VCaP (cell line): ENCODE measurements around the gene STK32C.

Experiments used
- H3K27ac ChIP-seq: fragments of 450-650 bp; 2 replicates; pipeline ENCODE4 v1.5.1; 2017
- TF ChIP-seq, protein P1 (sequence below): fragments of 450-650 bp; conservative IDR thresholded peaks from 2 replicates; pipeline ENCODE4 v1.5.1; 2017; ENCODE audit warnings: mild to moderate bottlenecking, moderate library complexity

The STK32C gene

DNA sequence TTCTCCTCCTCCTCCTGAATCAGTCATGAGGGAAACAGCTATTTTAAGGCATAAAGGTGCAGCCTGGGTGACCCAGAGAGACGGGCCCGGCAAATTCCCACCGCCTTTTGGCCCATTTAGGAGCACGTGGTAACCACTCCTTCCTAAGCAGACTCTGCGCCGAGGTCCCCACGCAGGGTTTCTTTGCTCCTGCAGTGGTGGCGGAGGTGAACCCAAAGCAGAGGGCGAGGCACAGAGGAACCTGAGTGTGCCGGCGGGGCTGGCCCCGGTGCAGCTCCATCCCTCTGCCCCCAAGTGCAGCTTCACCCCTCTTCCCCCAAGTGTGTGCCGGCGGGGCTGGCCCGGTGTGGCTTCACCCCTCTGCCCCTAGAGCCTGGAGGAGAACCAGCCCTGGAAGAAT lies 70.4 kb downstream of the STK32C start:
- TF ChIP-seq, protein P1, sequence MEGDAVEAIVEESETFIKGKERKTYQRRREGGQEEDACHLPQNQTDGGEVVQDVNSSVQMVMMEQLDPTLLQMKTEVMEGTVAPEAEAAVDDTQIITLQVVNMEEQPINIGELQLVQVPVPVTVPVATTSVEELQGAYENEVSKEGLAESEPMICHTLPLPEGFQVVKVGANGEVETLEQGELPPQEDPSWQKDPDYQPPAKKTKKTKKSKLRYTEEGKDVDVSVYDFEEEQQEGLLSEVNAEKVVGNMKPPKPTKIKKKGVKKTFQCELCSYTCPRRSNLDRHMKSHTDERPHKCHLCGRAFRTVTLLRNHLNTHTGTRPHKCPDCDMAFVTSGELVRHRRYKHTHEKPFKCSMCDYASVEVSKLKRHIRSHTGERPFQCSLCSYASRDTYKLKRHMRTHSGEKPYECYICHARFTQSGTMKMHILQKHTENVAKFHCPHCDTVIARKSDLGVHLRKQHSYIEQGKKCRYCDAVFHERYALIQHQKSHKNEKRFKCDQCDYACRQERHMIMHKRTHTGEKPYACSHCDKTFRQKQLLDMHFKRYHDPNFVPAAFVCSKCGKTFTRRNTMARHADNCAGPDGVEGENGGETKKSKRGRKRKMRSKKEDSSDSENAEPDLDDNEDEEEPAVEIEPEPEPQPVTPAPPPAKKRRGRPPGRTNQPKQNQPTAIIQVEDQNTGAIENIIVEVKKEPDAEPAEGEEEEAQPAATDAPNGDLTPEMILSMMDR, result no peak
- H3K27ac ChIP-seq, result no peak overlapping the region

DNA sequence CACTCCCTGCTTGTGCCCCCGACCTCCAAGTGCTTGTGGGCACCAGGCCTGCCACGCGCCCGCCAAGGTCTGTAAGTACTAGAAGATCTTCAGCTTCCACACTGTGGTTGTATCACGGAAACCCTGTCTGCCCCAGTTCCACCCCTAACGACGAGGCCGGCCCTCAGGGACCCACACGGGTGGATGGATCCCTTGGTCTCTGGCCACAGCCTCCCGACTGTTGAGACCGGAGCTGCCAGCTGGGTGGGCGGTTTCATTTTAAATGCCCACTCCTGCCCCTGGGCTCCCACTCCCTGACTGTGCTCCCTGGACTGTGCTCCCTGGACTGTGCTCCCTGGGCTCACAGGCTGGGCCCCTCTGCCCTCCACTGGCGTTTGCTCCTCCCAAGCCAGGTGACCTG lies 70.9 kb downstream of the STK32C start:
- H3K27ac ChIP-seq, result no peak overlapping the region
- TF ChIP-seq, protein P1, result no peak

DNA sequence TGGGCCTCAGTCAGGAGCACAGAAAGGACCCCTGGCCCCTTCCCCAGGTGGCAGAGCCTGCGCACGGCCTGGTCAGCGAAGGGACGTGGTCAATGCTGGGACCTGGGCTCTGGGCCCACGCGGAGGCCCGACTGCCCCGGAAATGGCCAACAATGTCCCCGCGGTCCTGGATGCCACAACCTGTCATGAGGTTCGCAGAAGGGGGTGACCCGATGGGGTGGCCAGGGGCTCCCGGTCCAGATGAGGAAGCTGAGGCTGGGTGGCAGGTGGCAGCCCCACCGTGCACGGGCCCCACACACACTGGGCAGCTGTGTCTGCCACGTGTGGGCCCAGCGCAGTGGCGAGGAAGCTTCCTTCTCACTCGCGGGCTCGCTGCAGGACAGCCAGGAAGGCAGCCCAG lies 71.6 kb downstream of the STK32C start:
- TF ChIP-seq, protein P1, result no peak
- no peak overlapping the region for H3K27ac ChIP-seq

DNA sequence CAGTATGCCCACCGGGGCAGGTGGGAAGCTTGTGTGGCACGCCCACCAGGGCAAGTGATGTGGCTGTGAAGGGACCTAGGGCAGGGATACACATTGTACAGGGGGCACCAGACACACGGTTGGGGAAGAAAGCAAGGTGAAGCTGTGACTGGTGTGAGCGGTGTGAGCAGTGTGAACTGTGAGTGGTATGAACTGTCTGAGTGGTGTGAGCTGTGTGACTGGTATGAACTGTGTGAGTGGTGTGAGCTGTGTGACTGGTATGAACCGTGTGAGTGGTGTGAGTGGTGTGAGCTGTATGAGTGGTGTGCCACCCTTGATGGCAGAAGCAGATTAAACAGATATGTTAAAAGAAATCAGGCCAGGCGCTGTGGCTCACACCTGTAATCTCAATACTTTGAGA lies 72.9 kb downstream of the STK32C start:
- TF ChIP-seq, protein P1, result no peak
- H3K27ac ChIP-seq, result no peak overlapping the region

DNA sequence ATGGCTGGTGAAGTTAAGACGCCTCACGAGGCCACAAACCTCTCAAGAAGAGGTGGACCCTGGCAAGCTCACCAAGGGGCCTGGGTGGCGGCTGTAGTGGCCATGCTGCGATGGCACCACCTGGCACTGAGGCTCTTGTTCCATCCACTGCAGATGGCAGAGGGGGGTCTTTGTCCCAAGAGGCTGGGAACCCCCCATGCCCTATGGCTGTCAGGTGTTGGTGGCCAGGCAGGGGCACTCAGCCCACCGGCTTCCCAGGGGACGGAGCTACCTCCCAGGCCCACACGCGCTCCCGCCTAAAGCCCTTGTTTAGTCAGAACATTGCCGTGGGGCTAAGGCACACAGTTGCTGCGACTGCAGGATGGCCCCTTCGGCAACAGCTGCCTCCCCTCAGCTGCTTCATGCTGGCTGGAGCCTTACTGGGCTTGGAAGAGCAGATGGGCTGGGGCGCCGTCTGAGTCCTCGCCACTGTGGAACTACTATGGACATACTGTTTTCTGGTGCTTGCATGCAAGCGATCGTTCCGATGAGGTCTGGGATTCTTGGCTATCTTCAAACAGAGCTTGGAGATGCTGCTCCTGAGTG lies 74.2 kb downstream of the STK32C start:
- TF ChIP-seq, protein P1, result no peak
- H3K27ac ChIP-seq, result no peak overlapping the region

DNA sequence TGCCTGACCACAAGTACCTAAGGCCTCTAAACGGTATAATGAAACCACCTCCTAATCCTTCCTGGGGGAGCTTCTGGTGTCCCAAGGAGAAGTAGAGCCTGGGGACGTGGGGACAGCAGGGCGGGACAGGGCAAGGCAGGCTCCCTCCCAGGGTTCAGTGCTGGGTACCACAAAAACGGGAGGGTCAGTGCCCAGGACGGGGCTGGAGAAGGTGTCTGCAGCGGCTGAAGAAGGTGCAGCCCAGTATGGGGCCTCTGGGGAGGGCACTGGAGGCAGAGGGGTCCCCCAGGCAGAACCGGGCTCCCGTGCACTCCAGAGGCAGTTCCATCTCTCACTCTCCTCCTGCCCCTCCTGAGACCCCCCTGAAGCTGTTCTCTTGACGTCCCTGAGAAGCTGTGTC lies 74.8 kb downstream of the STK32C start:
- H3K27ac ChIP-seq, result no peak overlapping the region
- TF ChIP-seq, protein P1, result no peak

DNA sequence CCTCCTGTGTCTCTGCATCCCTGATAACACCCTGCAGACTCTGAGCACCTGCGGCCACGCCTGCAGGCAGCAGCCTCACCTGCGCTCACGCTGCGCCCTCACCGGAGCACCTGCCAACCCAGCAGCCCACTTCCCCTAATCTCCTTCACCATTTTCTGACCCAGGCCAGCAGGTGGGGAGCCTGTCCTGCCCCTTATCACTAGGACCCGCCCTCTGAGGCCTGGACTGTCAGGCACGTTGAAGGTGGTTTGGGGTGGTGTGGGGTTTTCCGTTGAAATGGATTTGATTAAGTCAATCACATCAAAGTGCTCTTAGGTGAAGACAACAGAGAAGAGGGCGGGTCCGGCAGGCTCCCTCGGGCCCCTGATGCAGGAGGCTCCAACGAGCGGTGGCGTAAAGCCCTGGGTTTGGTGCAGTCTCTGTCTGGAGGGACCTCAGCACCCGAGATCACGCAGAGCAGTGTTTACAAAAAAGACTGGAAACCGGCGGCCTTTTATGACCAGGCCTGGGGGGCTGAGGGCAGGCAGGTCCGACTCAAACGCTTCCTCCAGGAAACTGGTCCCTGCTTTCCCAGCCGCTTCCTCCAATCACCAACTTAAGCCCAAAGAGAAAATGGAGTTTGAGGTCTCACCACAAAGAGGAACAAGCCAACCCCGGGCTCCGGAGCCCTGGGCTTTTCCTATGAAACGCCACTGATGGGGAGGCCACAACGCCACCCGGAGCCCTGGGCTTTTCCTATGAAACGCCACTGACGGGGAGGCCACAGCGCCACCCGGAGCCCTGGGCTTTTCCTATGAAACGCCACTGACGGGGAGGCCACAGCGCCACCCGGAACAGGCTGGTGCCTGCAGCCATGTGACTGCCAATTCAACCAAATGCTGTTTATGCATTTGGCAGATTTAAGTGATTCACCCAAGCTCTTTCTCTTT lies 75.5 kb downstream of the STK32C start:
- TF ChIP-seq, protein P1, result no peak
- H3K27ac ChIP-seq, result no peak overlapping the region
